Activated CD4-positive, CD25-positive, alpha-beta regulatory T cell treated with anti-CD3 and anti-CD28 coated beads, Interleukin-2, amount 50 U/mL, for 72 hours (primary cell): ENCODE measurements around the gene FRYL.
"Not testable (repeated sequence)": the region's sequence is repeated elsewhere in the genome, so short reads cannot be mapped to it uniquely, and the experiment has no call there.

Source experiments
- DNase-seq: peaks from one replicate; pipeline ENCODE4 v3.0.0; 2021

FRYL gene

DNA sequence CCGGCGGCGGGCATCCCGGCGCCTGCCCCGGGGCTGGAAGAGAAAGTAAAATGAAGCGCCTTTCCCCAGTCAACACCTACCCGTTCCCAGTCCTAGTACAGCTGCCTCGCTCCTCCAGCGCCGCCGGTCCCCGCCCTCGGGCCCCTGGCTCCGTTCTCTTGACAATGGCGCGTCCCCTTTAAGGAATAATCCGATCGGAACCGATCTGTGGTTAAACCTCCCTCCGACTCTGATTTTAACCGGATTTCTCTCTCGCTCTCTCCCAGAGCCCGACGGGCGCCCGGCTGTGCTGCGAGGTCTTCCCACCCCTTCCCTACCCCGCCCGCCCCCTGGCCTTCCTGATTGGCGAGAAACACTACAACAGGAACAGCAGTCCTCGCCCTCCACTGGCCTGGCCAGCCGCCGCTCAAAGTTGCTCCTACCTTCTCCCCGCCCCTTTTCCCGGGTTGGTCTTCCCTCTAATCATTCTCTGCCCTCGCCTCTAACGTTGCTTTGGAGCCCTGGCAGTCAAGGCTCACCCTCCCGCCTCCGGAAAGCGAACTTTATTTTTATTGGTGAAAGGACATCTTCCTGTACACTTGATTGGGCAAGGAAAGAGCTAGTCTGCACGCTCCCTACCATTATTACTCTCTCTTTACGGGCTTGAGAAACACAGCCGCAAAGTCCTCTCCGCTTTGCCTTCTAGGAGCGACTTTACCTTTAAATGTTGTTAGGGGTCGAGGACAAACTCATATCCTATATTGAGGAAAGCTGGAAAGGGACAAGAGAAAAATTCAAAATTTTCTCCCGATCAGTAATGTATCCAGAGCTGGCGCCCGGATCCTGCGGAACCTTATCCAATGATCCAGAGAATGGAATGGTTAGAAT, at the start of gene FRYL:
FRYL (minus strand) TSS at position 282 of the 867 bp plus-strand sequence. CDS start 145,869 bp downstream, outside the sequence.
- peak; percentile 93 for DNase-seq

- no peak for DNase-seq
Measured at GRCh38 chr4:48827622-48828021, 47.5 kb upstream of the FRYL start.

DNA sequence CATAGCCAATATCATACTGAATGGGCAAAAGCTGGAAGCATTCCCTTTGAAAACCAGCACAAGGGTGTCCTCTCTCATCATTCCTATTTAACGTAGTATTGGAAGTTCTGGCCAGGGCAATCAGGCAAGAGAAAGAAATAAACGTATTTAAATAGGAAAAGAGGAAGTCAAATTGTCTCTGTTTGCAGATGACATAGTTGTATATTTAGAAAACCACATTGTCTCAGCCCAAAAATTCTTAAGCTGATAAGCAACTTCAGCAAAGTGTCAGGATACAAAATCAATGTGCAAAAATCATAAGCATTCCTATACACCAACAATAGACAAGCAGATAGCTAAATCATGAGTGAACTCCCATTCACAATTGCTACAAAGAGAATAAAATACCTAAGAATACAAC, 41.4 kb upstream of the FRYL start:
- not testable (repeated sequence) for DNase-seq

GRCh38 chr4:48816971-48817370, 36.9 kb upstream of the FRYL start:
- no peak for DNase-seq

- not testable (repeated sequence) for DNase-seq
Measured at GRCh38 chr4:48816297-48816696, 36.2 kb upstream of the FRYL start.

GRCh38 chr4:48815483-48815882, 35.4 kb upstream of the FRYL start:
- no peak for DNase-seq

DNA sequence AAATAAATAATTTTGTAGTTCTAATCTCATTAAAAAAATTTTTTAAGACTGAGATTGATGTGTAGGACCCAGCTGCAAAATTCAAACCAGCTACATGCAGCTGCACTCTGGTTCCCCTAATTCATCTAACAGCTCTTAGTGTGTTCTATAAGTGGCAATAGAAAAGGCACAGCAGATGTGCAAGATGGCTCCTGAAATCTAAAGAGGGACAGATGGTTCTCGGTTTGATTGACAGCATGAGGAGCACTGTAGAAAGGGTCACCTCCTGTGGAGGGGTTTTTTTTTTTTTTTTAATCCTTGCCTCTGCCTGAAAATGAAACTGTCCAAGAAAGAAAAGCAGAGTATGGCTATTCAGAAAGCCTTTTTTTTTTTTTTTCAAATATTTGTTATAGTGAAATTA, 33.9 kb upstream of the FRYL start:
- no peak for DNase-seq

DNA sequence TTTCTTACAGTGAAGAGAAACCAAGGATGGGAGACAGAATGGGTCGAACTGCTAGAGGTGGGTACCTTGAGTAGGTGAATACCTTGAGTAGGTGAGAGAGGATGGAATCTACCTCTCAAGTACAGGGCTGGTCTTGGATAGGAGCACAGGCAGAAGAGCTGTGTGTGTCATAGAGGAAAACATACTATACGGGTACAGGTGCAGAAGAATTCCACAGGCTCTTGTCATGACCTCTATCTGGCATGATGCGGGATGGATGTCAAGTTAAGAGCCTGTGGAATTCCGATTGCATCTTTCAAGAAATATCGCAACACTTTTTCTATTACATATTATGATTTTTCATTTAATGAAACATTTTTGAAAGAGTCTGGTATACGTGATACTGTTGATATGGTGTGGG, 32.8 kb upstream of the FRYL start:
- no peak for DNase-seq

- no peak for DNase-seq
Measured at GRCh38 chr4:48804584-48805301, 24.7 kb upstream of the FRYL start.

DNA sequence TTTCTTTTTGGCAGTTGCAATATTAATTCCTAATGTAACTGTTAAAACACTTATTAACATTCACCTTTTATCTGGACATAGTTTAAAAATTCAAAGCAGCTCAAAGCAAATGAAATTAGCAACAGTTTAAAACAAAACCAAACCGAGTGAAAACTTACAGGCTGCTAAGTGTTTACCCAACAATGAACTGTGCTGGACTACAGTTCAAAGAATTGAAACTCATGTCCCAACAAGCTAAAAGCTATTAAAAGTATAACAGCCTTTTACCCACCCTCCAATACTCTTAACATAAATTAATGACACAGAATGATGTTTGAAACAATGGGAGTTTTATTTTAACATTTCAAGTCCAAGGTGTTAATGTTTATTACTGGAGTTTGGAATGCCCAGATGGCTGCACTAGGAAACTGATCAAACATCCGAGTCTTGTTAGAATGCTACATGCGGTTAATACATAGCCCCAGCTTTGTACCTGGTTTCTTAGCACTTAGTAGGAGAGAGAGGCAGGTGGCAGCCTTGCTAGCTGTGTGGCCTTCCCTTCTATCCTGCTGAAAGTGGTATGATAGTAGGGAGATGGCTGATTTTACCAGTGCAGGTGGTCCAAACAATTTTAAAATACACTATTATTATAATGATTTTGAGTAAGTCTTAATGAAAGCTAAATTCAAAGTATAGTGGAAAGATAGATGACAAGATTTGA, 21.1 kb upstream of the FRYL start:
- no peak for DNase-seq

- not testable (repeated sequence) for DNase-seq
Measured at GRCh38 chr4:48800155-48800554, 20.1 kb upstream of the FRYL start.

DNA sequence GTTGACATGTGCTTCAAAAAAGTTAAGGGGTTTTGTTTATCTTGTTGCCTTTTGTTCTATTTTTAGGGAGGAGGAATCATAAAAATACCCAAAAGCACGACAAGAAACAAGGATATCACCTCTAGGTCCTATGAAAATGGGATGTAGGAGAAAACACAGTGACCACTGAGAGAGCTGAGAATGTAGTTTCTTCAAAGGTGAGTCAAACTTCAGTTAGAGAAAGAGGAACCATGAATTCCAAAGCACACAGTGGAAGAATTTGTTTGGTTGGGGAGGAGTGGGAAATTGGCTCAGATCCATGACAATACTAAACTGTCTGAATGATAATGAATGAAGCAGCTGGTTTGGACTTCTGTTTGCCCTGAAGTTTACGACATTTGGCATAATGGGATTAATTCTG, 19.1 kb upstream of the FRYL start:
- DNase-seq = no peak

GRCh38 chr4:48798117-48798516, 18.0 kb upstream of the FRYL start:
- no peak for DNase-seq

DNA sequence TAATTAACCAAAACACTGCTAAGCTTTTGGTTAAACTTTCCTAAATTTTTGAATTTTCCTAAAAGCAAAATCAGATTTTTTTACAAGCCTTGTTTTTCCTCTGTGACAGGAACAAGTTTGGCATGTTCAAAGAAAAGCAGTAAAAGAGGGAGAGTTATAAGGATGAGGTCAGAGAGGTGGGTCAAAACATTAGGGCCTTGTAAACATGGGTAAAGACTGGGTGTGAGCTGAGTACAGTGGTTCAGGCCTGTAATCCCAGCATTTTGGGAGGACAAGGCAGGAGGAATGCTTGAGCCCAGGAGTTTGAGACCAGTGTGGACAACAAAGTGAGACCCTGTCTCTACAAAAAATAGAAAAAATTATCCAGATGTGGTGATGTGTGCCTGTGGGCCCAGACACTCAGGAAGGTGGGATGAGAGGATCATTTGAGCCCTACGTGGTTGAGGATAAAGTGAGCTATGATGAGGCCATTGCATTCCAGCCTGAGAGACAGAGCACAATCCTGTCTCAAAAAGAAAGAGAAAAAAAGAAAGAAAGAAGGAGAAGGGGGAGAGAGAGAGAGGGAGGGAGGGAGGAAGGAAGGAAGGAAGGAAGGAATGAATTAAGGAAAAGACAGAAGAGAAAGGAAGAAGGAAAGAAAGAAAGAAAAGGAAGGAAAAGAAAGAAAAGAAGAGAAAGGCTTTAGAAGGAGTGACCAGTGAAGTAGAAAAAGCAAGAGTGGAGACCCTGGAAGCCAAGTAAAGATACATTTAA, 17.0 kb upstream of the FRYL start:
- DNase-seq = no peak

- no peak for DNase-seq
Measured at GRCh38 chr4:48796191-48796926, 16.3 kb upstream of the FRYL start.

- no peak for DNase-seq
Measured at GRCh38 chr4:48795108-48795507, 15.0 kb upstream of the FRYL start.

DNA sequence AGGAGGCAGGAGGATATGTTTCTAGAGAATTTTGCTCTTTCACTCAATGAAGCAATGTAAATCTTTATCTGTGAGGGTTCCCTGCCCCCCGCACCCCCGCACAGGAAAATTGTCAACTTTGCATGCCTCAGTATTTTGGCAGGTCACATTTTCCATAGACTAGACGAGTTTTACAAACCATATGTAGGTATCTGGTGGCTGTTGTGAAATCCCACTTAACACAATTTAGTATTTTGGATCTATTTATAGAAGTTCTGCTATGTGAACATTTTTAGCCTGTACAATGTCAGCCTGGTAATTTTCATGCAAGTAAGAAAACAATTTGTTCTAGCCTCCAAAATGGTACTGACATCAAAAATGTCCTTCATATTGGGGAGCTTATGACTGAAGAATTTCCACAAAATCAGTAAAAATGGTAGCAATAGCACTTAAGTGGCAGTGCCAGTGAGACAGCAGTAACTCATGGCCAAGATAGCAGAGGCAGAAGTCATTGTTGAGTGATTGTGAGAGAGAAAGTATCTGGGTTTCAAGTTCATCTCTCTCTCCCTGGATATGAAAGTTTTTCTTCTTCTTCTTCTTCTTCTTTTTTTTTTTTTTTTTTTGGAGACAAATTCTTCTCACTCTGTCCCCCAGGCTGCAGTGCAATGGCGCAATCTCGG, 12.4 kb upstream of the FRYL start:
- DNase-seq = no peak

DNA sequence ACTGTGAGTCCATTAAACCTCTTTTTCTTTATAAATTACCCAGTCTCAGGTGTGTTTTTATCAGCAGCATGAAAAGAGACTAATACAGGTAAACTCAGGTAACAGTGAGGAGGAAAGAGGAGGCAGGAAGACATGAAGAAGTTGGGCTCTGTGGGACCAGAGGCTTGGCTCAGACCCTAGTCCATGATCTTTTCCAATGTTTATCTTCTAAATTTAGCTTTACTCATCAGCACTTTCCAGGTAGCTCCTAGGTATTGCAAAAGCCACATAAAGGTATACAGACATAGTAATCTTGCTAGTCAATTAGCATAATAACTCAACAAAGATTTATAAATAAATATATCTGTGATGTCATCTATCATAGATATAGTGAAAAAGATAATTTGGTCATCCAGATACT, 11.2 kb upstream of the FRYL start:
- no peak for DNase-seq

DNA sequence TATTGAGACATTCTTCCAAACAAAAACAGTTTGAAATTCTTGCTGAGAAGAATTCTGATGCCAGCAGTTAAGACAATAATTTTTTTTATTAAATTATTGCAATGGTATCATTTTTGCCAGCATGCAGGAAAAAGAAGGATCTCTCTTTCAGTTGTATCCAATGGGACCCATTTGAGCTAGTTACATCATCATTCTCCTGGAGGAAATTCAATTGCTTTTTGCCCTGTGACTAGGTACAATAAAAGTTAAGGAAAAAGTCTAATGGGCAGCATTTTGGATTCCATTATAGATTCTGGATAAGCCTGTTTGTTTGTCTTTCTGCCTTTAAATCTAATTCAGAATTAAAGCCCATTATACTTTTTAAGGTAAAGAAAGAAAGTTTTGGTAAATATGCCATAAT, 10.5 kb upstream of the FRYL start:
- DNase-seq = no peak

- no peak for DNase-seq
Measured at GRCh38 chr4:48787056-48787455, 7.0 kb upstream of the FRYL start.

- DNase-seq = no peak
Measured at GRCh38 chr4:48786549-48786948, 6.5 kb upstream of the FRYL start.

- DNase-seq = no peak
Measured at GRCh38 chr4:48785302-48785701, 5.2 kb upstream of the FRYL start.
